Panc1 (cell line): Measurements from ENCODE around the gene KCNN2. TPM values are rescaled to one million over a fixed set of nuclear protein-coding genes. Genes with fewer than 3 reads are reported as not detected.

Experiments
- ATAC-seq: fragments of 200-7000 bp; cut with Tn5 transposase; 2 replicates; pipeline ENCODE4 v1.9.1; 2020; ENCODE audit warnings: mild to moderate bottlenecking, moderate library complexity
- BruUV-seq: library from RNA; stranded (reverse); fragments of 400-500 nt; replicated peaks from 2 replicates; lab custom pipeline; 2021; lab: Mats Ljungman, UMichigan
- CTCF ChIA-PET: fragments of 300-600 bp; sonication (Branson Sonifier 250); formaldehyde crosslinking; loops from one replicate; lab custom pipeline; 2022; ENCODE audit warnings: antibody characterized with exemption; lab: Charles Lee
- POLR2A ChIA-PET: fragments of 300-600 bp; sonication (Branson Sonifier 250); formaldehyde crosslinking; loops from one replicate; lab custom pipeline; 2022; ENCODE audit warnings: antibody characterized with exemption; lab: Charles Lee
- DNase-seq: peaks from one replicate; pipeline ENCODE4 v3.0.0-alpha.2; 2010; ENCODE audit warnings: low read depth, low spot score
- H3K27ac ChIP-seq: 2 replicates; pipeline ENCODE4 v1.5.1; 2011; ENCODE audit warnings: mild to moderate bottlenecking, low read length, inconsistent platforms
- H3K27me3 ChIP-seq: fragments of 200-500 bp; sonication (Bioruptor generic); 2 replicates; pipeline ENCODE4 v1.6.0; 2014; ENCODE audit warnings: low read length, inconsistent platforms; ENCODE audit not compliant: control insufficient read depth, insufficient read depth
- H3K36me3 ChIP-seq: fragments of 200-500 bp; sonication (Bioruptor generic); 2 replicates; pipeline ENCODE4 v1.5.1; 2014; ENCODE audit warnings: inconsistent platforms, mild to moderate bottlenecking, low read length, moderate library complexity; ENCODE audit not compliant: control insufficient read depth, insufficient read depth
- H3K4me1 ChIP-seq: 2 replicates; pipeline ENCODE4 v1.5.1; 2011; ENCODE audit warnings: inconsistent platforms, mild to moderate bottlenecking, low read length, moderate library complexity; ENCODE audit not compliant: control insufficient read depth, insufficient read depth
- H3K4me3 ChIP-seq, 2 experiments: 2 replicates each; pipeline ENCODE4 v1.5.1; 2011 to 2012; ENCODE audit warnings: low read depth in 2 of 2, low read length in 2 of 2, mild to moderate bottlenecking in 2 of 2, inconsistent platforms in 1 of 2, moderate library complexity in 1 of 2
- H3K9me3 ChIP-seq: fragments of 200-500 bp; sonication (Bioruptor generic); 2 replicates; pipeline ENCODE4 v1.5.1; 2014; ENCODE audit warnings: low read depth, mild to moderate bottlenecking, inconsistent platforms, low read length, moderate library complexity; ENCODE audit not compliant: control insufficient read depth, insufficient read depth
- CTCF ChIP-seq: fragments of 450-650 bp; IDR thresholded peaks from 2 replicates; pipeline ENCODE4 v1.5.1; 2017; ENCODE audit warnings: mild to moderate bottlenecking
- POLR2AphosphoS5 ChIP-seq: IDR thresholded peaks from 2 replicates; pipeline ENCODE4 v1.6.1; 2012; ENCODE audit warnings: mild to moderate bottlenecking, low read depth, low read length, moderate library complexity
- REST ChIP-seq, 2 experiments: IDR thresholded peaks; 2 replicates each; pipeline ENCODE4 v1.6.1; 2011 to 2012; ENCODE audit warnings: low read depth in 2 of 2, control low read depth in 1 of 2, low read length in 1 of 2, mild to moderate bottlenecking in 1 of 2, moderate library complexity in 1 of 2; ENCODE audit not compliant: insufficient read depth in 1 of 2
- SIN3A ChIP-seq: IDR thresholded peaks from 2 replicates; pipeline ENCODE4 v1.6.1; 2012; ENCODE audit warnings: low read depth, mild to moderate bottlenecking, low read length, moderate library complexity, borderline replicate concordance; ENCODE audit not compliant: insufficient read depth
- TCF7L2 ChIP-seq: IDR thresholded peaks from 2 replicates; pipeline ENCODE4 v1.6.1; 2011; ENCODE audit warnings: mild to moderate bottlenecking, low read depth, low read length, inconsistent platforms
- in situ Hi-C: cut with HindIII; loops from 2 replicates; pipeline ENCODE4 v1.10.0; 2016; ENCODE audit warnings: low sequenced_read_pairs, low pct_unique_long_range_greater_than_20kb
- intact Hi-C: fragments of 100-400 bp; cut with micrococcal nuclease; formaldehyde crosslinking; loops from one replicate; pipeline ENCODE4 v1.10.0; 2022; ENCODE audit not compliant: unreplicated experiment
- total RNA-seq: library from RNA; stranded (reverse); gene quantifications from one replicate; pipeline ENCODE4 v1.2.1, GENCODE V29; 2021; ENCODE audit not compliant: unreplicated experiment

The KCNN2 gene
- total RNA-seq, 1 experiment from 2014 or later, result not detected

GRCh38 chr5:114339108-114339507, 22.8 kb upstream of the KCNN2 start:
- no peaks in the 10 kb centered on the region for H3K27me3 ChIP-seq

GRCh38 chr5:114346181-114346580, 15.7 kb upstream of the KCNN2 start:
- POLR2A ChIA-PET, result no interaction called here

More at GRCh38 chr5:114339108-114339507, 22.8 kb upstream of the KCNN2 start:
- CTCF ChIA-PET, result no interaction called here
- Histone ChIP-seq H3K4me3 (no peak overlapping the region), H3K9me3 (no peaks in the 10 kb centered on the region), H3K4me1 (no peaks in the 10 kb centered on the region), H3K27ac (no peak overlapping the region), H3K36me3 (no peaks in the 10 kb centered on the region)
- in situ Hi-C loops (no loop called here), intact Hi-C loops (no loop called here)
- TF ChIP-seq SIN3A (no peak), POLR2AphosphoS5 (no peak), REST (IDR thresholded peaks at IDR 0.05; ENCODE audit: insufficient read depth in 1 of 2, low read depth in 2 of 2, low read length in 1 of 2) (no peak), CTCF (no peak), TCF7L2 (no peak)
- no peak for ATAC-seq
- no TSS peak for BruUV-seq
- POLR2A ChIA-PET, result no interaction called here
- DNase-seq, result no peak

More at GRCh38 chr5:114346181-114346580, 15.7 kb upstream of the KCNN2 start:
- TF ChIP-seq POLR2AphosphoS5, result no peak
- no peak for TF ChIP-seq TCF7L2
- no peak for TF ChIP-seq SIN3A
- TF ChIP-seq CTCF, result no peak
- no peak for TF ChIP-seq REST (IDR thresholded peaks at IDR 0.05; ENCODE audit: insufficient read depth in 1 of 2, low read depth in 2 of 2, low read length in 1 of 2)
- no TSS peak for BruUV-seq
- Histone ChIP-seq H3K4me1 (no peaks in the 10 kb centered on the region), H3K36me3 (no peaks in the 10 kb centered on the region), H3K4me3 (no peak overlapping the region), H3K27ac (no peak overlapping the region), H3K9me3 (no peaks in the 10 kb centered on the region), H3K27me3 (no peaks in the 10 kb centered on the region)
- intact Hi-C loops (no loop called here), in situ Hi-C loops (no loop called here)
- CTCF ChIA-PET, result no interaction called here
- DNase-seq (no peak), ATAC-seq (no peak)
